CD4-positive, alpha-beta T cell treated with Interleukin-2 at 100 ng/mL for 4 hours (primary cell): Measurements from ENCODE around the gene MYO1C.
"Not testable (repeated sequence)": the region's sequence is repeated elsewhere in the genome, so short reads cannot be mapped to it uniquely, and the experiment has no call there.

Source experiments
- DNase-seq: peaks from one replicate; pipeline ENCODE4 v3.0.0-alpha.2; 2020; ENCODE audit warnings: low spot score

MYO1C gene

GRCh38 chr17:1492249-1493206 is at the start of gene MYO1C:
Gene MYO1C, minus strand, starts transcription at chr17:1492686. Its CDS starts 199 bp downstream, at chr17:1492487.
- DNase-seq: no peak

- no peak for DNase-seq
Measured at GRCh38 chr17:1541367-1541904, 49.0 kb upstream of the MYO1C start.

- no peak for DNase-seq
Measured at GRCh38 chr17:1539811-1540210, 47.3 kb upstream of the MYO1C start.

GRCh38 chr17:1535737-1536136 is 43.3 kb upstream of the MYO1C start:
- DNase-seq: no peak

- DNase-seq: no peak
Measured at GRCh38 chr17:1533661-1534325, 41.3 kb upstream of the MYO1C start.

GRCh38 chr17:1532836-1533602 is 40.5 kb upstream of the MYO1C start:
- peak; percentile 29 for DNase-seq

- DNase-seq: no peak
Measured at GRCh38 chr17:1529863-1530262, 37.4 kb upstream of the MYO1C start.

GRCh38 chr17:1526876-1527275 is 34.4 kb upstream of the MYO1C start:
- DNase-seq: peak; percentile 15

- DNase-seq: no peak
Measured at GRCh38 chr17:1522626-1523025, 30.1 kb upstream of the MYO1C start.

GRCh38 chr17:1521086-1521640 is 28.7 kb upstream of the MYO1C start:
- DNase-seq: no peak

GRCh38 chr17:1519678-1520077 is 27.2 kb upstream of the MYO1C start:
- DNase-seq: no peak

- DNase-seq: no peak
Measured at GRCh38 chr17:1518410-1518809, 25.9 kb upstream of the MYO1C start.

GRCh38 chr17:1516388-1517161 is 24.1 kb upstream of the MYO1C start, which contains the start of gene INPP5K:
Gene INPP5K, minus strand, starts transcription at chr17:1516612. Its CDS starts 113 bp downstream, at chr17:1516499.
- peak; percentile 98 for DNase-seq

GRCh38 chr17:1515640-1516387 is 23.3 kb upstream of the MYO1C start:
- DNase-seq: peak; percentile 75

GRCh38 chr17:1512351-1512750 is 19.9 kb upstream of the MYO1C start:
- no peak for DNase-seq

- DNase-seq: no peak
Measured at GRCh38 chr17:1511756-1512321, 19.4 kb upstream of the MYO1C start.

GRCh38 chr17:1511290-1511689 is 18.8 kb upstream of the MYO1C start:
- no peak for DNase-seq

GRCh38 chr17:1509290-1509881 is 16.9 kb upstream of the MYO1C start:
- no peak for DNase-seq

- not testable (repeated sequence) for DNase-seq
Measured at GRCh38 chr17:1508709-1509108, 16.2 kb upstream of the MYO1C start.
